ENCODE measurements around the gene HIPK2.

DNA sequence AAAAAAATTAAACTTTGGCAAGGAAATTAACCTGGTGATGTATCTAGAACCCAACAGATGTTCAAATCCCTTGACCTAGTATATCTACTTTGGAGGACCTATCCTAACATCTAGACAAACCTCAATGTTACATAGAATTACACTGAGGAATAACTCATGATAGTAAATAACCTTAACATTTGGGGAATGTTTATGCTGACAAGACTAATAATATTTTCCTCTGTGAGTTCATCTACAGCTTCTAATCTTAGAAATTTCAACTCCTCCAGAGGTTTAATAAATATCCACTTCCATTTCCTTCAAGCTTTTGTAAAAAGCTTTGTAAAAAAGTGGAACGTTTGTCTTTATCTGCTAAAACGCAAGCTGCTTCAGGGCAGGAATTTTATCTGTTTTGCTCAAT lies 12.7 kb downstream of the HIPK2 start:
- TF ChIP-seq GATA2 (IDR thresholded peaks at IDR 0.05; ENCODE audit: low read depth, low read length) (no peak), GATA3 (IDR thresholded peaks at IDR 0.05; ENCODE audit: low read depth, low read length) (no peak)
